Iris pigment epithelial cell (primary cell): ENCODE data around the gene AP3M1.
"Not testable (repeated sequence)": the region's sequence is repeated elsewhere in the genome, so short reads cannot be mapped to it uniquely, and the experiment has no call there.

Experiments used
- DNase-seq: peaks from one replicate; pipeline ENCODE4 v3.0.0-alpha.2; 2011; ENCODE audit warnings: low read depth

Gene AP3M1

GRCh38 chr10:74163319-74164068 lies 12.9 kb upstream of the AP3M1 start:
- DNase-seq, result no peak

GRCh38 chr10:74160013-74160412 lies 9.4 kb upstream of the AP3M1 start:
- DNase-seq, result no peak

DNA sequence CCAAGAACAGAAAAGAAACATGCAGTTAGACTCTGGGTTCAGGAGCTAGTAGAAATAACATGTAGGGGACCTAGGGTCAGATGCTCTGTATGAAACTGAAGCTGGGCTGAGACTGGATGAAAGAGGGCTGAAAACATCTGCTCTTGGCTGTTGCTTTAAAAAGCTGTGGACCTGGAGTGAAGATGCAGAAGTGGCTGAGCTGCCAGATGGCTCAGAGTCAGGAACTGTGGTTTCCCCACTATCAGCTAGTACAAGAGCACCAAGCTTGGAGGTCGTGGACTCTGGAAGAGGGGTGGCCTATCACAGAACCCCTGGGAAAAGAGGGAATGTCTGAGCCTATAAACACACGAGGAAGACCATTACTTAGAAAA lies 6.3 kb upstream of the AP3M1 start:
- peak; percentile 76 for DNase-seq

DNA sequence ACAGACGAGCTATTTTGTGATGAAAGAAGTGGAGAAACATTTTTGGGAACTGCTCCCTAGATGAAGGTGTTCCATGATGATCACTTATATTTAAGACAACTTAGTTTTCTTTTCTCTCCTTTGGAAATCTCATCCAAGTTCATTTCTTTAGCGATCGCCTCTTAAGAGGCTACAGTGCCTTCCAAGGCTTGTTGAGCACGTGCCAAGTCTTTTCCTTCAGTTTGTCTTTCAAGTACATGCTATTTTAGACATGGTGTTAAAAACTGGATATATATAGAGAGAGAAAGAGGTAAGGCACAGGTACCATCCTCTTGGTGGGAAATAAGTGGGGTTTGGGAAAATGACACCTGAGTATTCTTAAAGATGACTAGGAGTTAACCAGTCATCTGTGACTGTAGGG lies 3.0 kb upstream of the AP3M1 start:
- DNase-seq, result no peak

- peak; percentile 82 for DNase-seq
These were observed 2.5 kb upstream of the AP3M1 start for GRCh38 chr10:74153123-74153522.

DNA sequence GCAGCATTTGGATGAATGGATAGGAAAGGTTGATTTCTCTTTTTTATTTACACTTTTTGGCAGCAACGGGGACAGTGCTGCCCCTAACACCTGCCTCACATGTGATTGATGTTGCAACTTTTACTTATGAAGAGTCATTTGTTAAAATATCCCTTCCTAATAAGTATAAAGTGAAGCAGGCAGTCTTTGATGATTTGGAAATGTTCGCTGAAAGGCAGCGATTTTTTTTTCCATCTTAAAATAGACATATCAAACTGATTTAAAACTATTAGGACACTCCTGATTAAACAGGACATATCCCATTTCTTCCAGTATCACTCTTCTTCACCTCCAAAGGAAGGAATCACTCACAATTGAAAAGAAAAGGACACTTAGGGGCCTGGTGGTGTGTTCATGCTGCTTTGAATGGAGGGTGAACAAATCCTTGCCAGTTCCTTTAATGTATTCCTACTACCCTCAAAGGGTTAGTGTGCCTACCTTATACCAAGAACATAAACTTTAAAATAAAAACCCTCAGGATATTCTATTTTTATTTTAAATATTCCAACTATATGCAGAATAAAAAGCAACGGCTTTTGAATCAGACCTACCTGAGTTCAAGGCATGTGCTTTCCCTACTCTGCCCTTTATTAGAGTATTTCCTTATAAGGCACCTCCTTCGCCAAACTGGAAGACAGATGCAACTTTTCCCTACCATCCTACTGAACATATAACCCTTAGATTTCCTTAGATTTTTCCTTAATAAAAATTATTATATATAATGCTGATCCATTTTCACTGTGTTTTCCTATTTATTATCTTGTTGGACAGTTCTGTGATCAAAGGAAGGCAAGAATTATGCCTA lies 1.5 kb upstream of the AP3M1 start:
- no peak for DNase-seq

DNA sequence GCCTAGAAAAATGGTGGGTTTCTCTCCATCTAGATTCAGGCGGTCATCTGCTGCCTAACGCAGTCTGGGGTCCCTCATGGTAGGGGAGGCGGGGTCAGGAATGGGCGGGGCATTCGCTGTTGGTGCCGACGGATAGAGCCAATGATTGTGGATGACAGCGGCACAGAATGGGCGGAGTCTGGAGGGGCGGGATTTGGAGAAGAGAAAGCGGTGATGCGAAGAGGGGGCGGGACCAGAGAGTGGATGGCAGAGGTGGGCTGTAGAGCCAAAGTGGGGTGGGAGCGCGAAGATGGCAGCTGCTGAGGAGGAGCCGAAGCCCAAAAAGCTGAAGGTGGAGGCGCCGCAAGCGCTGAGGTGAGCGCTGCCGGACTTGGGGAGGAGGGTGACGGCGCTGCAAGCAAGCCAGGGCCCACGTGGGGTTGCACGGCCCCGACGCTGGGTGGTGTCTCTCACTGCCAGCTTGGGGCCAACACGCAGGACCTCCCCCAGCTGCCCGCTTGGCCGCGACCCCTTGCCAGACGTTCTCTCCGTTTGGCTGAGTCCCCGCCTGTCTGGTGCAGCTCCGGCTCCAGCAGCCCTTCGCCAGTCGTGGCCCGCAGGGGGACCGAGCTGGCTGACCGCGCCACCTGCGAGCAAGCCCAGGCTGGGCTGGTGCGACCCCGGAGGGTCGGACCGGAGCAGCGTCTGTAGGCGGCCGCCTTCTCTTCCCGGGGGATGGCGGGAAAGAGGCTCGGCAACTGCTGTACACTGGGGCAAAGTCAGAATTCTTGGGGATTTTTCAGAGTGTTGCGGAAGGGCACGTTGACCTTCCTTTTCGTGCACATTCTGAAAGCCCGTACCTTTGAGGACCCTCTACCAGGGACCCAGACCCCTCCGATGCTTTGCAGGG lies 606 bp upstream of the AP3M1 start, which contains the start of gene ADK:
ADK (plus strand) TSS at position 232 of the 889 bp plus-strand sequence; CDS start at position 290, 58 bp downstream.
- peak; percentile 97 for DNase-seq

- not testable (repeated sequence) for DNase-seq
These were observed 3.6 kb downstream of the AP3M1 start for GRCh38 chr10:74146980-74147379.

DNA sequence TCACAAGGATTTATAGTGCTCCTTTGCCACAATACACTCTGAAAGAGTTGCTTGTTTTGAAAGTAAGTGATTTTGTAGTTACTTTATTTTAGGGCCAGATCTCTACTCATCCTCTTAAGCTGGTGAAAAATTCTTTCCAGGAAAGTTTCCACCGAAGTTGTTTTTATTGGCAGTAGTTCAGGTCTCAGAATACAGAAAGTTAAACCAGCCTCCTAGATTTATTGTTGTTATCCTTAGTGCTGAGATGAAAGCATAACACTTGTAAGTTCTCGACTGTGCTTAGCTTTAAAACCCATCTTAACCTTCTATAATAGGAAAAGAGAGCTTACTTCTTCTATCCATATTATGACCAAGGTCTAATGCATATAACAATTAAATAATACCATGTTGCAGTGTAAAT lies 5.5 kb downstream of the AP3M1 start:
- DNase-seq, result peak; percentile 91

- DNase-seq, result no peak
These were observed 10.1 kb downstream of the AP3M1 start for GRCh38 chr10:74140553-74140952.

GRCh38 chr10:74139981-74140380 lies 10.6 kb downstream of the AP3M1 start:
- DNase-seq, result no peak

DNA sequence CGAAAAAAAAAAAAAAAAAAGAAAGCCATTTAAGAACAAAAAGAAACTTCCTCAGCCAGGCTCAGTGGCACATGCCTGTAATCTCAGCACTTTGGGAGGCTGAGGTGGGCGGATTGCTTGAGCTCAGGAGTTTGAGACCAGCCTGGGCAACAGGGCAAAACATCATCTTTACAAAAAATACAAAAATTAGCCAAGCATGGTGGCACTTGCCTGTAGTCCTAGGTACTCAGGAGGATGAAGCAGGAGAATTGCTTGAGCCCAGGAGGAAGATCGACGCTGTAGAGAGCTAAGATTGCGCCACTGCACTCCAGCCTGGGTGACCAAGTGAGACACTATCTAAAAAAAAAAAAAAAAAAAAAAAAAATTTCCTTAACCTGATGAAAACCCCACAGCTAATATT lies 12.0 kb downstream of the AP3M1 start:
- not testable (repeated sequence) for DNase-seq

DNA sequence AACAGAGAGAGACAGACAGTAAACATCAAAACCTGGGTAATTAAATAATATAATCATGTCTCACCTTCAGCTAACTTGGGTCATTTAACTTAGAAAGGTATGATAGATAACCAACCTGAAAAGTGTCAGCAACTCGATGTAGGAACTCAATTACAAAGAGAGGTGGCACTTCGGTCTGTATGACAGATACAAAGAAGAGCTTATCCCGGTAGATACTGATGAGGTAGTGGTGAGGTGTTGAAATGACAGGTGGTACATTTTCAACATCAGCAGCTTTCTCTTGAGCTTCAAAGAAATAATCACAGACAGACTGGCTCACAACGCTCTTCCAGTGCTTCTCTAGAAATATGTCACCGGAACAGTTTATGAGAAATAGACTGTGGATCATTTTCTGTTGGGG lies 12.6 kb downstream of the AP3M1 start:
- DNase-seq, result no peak

DNA sequence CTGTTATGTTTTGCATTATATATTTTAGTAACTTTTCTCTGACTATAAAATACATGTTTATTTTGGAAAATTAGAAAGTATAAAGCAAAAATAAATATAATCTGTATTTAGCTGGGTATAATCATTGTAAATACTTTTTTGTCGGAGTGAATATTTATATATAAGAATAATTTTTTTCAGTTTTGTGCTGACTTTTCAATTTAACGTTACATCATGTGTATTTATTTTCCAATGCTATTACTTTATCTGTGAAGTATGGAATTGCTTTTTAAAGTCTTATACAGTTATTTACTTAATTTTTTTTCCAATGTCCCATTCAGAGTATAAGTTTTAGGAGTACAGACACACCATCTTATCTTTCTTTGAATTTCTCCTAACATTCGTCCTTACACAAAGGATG lies 15.2 kb downstream of the AP3M1 start:
- no peak for DNase-seq

GRCh38 chr10:74133923-74134820 lies 16.5 kb downstream of the AP3M1 start:
- no peak for DNase-seq

GRCh38 chr10:74123081-74123480 lies 27.5 kb downstream of the AP3M1 start:
- DNase-seq, result no peak

DNA sequence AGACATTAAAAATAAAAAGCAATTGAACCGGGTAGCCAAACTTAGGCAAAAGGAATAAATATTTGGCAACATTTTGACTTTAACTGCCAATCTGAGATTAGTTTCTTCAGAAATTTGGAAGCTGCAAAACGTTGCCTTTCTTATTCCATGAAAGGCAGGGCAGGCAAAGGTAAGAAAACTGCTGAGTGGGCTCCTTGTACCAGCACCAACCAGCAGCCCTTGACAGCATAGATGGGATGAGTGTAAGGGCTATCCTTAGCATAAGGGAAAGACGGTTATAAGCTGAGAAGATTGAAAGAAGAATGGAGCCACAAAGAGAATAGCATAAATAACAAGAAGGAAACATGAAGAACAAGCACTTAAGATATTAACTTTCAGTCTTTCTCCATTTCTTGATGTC lies 28.6 kb downstream of the AP3M1 start:
- no peak for DNase-seq

DNA sequence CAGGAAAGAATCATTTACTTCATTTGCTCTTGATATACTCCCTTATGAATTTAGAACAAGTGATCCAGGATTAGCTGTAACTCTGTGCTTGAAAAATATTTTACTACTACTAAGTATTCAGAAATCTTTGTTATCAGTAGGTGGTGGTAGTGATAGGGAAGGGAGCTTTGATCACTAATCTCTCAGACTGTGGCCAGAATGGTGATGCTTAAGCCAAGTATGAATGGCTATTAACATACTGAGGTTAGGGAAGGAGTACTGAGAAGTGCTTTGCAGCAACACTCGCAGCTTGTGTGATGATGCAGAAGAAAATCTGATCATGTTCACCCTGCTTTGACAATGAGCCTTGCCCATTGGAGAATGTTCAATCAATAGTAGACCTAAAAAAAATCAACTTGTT lies 29.3 kb downstream of the AP3M1 start:
- DNase-seq, result peak; percentile 46

DNA sequence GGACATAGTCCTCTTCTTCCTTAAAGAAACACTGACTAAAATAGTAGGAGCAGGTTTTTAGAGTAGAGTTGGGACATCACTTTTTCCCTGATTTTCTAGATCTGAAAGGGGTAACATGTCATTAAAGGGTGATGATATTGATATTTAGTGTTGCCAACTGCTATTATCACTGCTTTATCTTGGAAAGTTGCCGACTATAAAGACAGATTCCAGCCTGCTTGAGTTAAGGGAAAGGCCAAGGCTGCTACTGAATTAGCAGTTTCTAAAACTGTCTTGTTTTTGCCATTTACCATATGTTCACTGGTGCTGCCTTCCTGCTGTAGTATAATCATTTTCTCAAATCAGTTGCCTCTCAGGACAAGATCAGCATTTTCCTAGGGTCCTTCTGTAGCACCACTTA lies 29.7 kb downstream of the AP3M1 start:
- DNase-seq, result no peak

DNA sequence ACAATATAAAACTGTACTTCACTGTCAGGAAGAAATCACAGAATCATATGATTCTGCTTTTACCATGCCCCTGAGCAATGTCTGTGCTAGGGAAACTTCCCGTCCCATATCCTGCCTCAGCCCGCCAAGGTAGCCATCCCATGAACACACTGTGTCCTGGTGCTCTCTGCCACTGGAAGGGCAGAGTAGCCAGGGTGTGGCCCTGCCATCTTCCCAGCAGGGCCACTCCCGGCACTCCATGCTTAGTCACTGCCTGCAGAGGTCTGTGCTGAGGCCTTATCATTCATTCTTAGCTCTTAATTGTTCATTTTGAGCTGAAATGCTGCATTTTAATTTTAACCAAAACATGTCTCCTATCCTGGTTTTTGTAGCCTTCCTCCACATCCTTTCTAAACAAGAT lies 31.8 kb downstream of the AP3M1 start:
- DNase-seq, result peak; percentile 27

- no peak for DNase-seq
These were observed 32.9 kb downstream of the AP3M1 start for GRCh38 chr10:74117738-74118137.
